AG10803 (cell line): ENCODE measurements around the gene CEP250.

Experiments used
- DNase-seq: peaks from one replicate; pipeline ENCODE4 v3.0.0; 2010; ENCODE audit warnings: low read depth
- H3K4me3 ChIP-seq: 2 replicates; pipeline ENCODE4 v1.5.1; 2011; ENCODE audit warnings: mild to moderate bottlenecking, low read length, control low read depth
- TF ChIP-seq, protein P1 (sequence below): conservative IDR thresholded peaks from 2 replicates; pipeline ENCODE4 v1.5.1; 2011; ENCODE audit warnings: mild to moderate bottlenecking, low read length, control low read depth, inconsistent platforms

The CEP250 gene

DNA sequence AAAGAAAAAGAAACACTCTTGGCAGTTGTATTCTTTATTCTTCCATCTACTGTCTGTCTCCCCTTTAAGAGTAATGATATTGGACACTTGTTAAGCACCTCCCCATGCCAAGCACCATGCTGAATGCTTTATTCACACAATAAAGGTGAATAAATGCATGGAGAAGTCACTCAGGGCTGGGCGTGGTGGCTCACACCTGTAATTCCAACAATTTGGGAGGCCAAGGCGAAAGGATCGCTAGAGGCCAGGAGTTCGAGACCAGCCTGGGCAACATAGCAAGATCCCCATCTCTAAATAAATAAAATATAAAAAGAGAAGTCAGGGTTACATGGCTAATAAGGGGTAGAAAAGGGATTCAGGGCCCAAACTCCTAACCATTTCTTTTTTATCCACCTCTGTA is 32.1 kb downstream of the CEP250 start:
- no peak overlapping the region for H3K4me3 ChIP-seq

DNA sequence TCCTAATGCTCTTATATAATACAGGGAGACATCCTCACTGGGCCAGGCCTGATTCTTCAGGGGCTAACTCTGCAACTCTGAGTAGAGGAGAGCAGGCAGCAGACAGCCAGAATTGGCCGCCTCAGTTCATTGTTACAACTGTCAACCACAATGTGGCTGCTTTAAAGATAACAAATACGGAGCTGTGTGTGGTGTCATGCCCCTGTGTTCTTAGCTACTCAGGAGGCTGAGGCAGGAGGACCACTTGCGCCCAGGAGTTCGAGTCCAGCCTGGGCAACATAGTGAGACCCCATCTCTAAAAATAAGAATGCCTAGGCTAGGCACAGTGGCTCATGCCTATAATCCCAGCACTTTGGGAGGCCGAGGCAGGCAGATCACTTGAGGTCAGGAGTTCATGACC is 34.3 kb downstream of the CEP250 start:
- DNase-seq, result no peak
- no peak overlapping the region for H3K4me3 ChIP-seq
- TF ChIP-seq, protein P1, sequence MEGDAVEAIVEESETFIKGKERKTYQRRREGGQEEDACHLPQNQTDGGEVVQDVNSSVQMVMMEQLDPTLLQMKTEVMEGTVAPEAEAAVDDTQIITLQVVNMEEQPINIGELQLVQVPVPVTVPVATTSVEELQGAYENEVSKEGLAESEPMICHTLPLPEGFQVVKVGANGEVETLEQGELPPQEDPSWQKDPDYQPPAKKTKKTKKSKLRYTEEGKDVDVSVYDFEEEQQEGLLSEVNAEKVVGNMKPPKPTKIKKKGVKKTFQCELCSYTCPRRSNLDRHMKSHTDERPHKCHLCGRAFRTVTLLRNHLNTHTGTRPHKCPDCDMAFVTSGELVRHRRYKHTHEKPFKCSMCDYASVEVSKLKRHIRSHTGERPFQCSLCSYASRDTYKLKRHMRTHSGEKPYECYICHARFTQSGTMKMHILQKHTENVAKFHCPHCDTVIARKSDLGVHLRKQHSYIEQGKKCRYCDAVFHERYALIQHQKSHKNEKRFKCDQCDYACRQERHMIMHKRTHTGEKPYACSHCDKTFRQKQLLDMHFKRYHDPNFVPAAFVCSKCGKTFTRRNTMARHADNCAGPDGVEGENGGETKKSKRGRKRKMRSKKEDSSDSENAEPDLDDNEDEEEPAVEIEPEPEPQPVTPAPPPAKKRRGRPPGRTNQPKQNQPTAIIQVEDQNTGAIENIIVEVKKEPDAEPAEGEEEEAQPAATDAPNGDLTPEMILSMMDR, result no peak

More for the DNA sequence above, 32.1 kb downstream of the CEP250 start:
- no peak for DNase-seq
- TF ChIP-seq, protein P1, result no peak

- H3K4me3 ChIP-seq, result no peak overlapping the region
- no peak for DNase-seq
- TF ChIP-seq, protein P1, result no peak
These were observed 35.4 kb downstream of the CEP250 start for GRCh38 chr20:35490736-35491181.

DNA sequence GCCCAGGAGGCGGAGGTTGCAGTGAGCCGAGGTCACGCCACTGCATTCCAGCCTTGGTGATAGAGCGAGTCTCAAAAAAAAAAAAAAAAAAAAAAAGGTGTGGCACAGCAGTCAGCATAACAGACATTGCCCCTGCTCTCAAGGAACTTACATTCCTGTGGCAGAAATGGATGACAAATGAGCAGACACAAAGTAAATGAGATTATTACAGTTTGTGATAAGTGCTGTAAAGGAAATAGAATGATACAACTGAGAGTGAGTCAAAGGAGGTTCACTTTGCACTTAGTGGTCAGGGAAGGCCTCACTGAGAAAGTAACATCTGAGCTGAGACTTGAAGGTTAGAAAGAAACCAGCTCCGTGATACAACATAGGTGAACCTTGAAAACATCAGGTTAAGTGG is 36.4 kb downstream of the CEP250 start:
- TF ChIP-seq, protein P1, result no peak
- no peak for DNase-seq
- H3K4me3 ChIP-seq, result no peak overlapping the region

DNA sequence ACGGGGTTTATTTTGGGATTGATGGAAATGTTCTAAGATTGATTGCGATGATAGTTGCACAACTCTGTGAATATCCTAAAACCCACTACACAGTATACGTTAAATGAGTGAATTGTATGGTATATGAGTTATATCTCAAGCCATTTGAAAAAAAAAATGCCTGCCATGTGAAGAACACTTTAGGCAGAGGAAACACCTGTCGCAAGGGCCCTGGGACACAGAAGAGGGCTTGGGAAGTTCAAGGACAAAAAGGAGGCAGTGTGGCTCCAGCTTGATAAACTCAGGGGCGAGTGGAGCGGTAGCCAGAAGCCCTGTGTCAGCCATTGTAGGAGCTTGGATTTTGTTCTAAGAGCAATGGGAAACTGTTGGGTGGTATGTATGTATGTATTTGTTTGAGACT is 37.0 kb downstream of the CEP250 start:
- TF ChIP-seq, protein P1, result no peak
- no peak for DNase-seq
- H3K4me3 ChIP-seq, result no peak overlapping the region

DNA sequence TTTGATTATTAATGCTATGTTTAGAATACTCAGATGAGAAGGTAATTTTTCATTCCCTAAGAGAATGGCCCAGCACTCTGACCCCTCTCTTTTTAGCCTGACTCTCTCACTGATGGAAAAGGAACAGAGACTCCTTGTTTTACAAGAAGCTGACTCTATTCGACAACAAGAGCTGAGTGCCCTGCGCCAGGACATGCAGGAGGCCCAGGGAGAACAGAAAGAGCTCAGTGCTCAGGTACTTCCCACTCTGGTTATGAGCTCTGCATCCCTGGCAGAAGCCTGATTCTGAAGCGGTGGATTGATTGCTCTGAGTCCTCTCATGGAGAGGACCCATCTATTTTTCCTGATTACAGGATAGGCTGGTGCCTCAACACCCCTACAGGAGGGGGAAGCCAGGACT is 41.1 kb downstream of the CEP250 start:
- H3K4me3 ChIP-seq, result no peak overlapping the region
- no peak for DNase-seq
- TF ChIP-seq, protein P1, result no peak

DNA sequence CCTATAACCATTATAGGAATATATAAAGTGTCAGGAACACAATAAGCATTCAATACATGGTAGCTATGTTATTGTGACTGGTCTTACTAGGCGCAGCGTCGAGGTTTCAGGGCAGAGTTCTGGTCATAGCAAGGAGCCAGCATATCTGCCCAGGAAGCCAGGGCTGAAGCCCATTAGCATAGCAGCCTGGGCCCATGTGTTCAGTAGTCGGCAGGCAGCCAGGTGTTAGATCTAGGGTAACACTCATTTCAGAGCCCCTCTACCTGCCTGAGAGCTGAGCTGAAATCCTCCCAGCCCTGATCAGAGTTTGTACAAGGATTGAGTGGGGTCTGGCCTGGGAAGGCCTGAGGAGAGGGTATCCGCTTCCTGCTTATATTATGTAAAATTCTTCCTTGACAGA is 41.9 kb downstream of the CEP250 start:
- DNase-seq, result no peak
- no peak overlapping the region for H3K4me3 ChIP-seq
- TF ChIP-seq, protein P1, result no peak
